ENCODE data around the gene MYL11.

Gene MYL11

GRCh38 chr16:30357715-30358576 lies 16.7 kb upstream of the MYL11 start:
- TF ChIP-seq POLR2A (IDR thresholded peaks at IDR 0.05; ENCODE audit: low read depth, low read length), result no peak
- no peak for FAIRE-seq
- DNase-seq (ENCODE audit: insufficient read length, low spot score), result no peak

GRCh38 chr16:30358577-30358936 lies 16.0 kb upstream of the MYL11 start:
- no peak for FAIRE-seq
- no peak for DNase-seq (ENCODE audit: insufficient read length, low spot score)
- TF ChIP-seq POLR2A (IDR thresholded peaks at IDR 0.05; ENCODE audit: low read depth, low read length), result no peak

- FAIRE-seq, result no peak
- no peak for DNase-seq (ENCODE audit: insufficient read length, low spot score)
- TF ChIP-seq POLR2A (IDR thresholded peaks at IDR 0.05; ENCODE audit: low read depth, low read length), result no peak
These were observed 15.4 kb upstream of the MYL11 start for GRCh38 chr16:30358990-30359870.

- no peak for DNase-seq (ENCODE audit: insufficient read length, low spot score)
- FAIRE-seq, result no peak
- TF ChIP-seq POLR2A (IDR thresholded peaks at IDR 0.05; ENCODE audit: low read depth, low read length), result no peak
These were observed 14.8 kb upstream of the MYL11 start for GRCh38 chr16:30359871-30360170.

GRCh38 chr16:30361180-30361579 lies 13.4 kb upstream of the MYL11 start:
- TF ChIP-seq POLR2A (IDR thresholded peaks at IDR 0.05; ENCODE audit: low read depth, low read length), result no peak
- FAIRE-seq (no peak), DNase-seq (ENCODE audit: insufficient read length, low spot score) (no peak)

GRCh38 chr16:30365200-30365599 lies 9.4 kb upstream of the MYL11 start:
- FAIRE-seq (no peak), DNase-seq (ENCODE audit: insufficient read length, low spot score) (no peak)
- no peak for TF ChIP-seq POLR2A (IDR thresholded peaks at IDR 0.05; ENCODE audit: low read depth, low read length)

- no peak for DNase-seq (ENCODE audit: insufficient read length, low spot score)
- no peak for TF ChIP-seq POLR2A (IDR thresholded peaks at IDR 0.05; ENCODE audit: low read depth, low read length)
- no peak for FAIRE-seq
These were observed 8.1 kb upstream of the MYL11 start for GRCh38 chr16:30366511-30366910.

- FAIRE-seq, result no peak
- no peak for DNase-seq (ENCODE audit: insufficient read length, low spot score)
- no peak for TF ChIP-seq POLR2A (IDR thresholded peaks at IDR 0.05; ENCODE audit: low read depth, low read length)
These were observed 7.1 kb upstream of the MYL11 start for GRCh38 chr16:30367349-30368009.

GRCh38 chr16:30368122-30368791 lies 6.3 kb upstream of the MYL11 start:
- peak; percentile 38 for FAIRE-seq
- no peak for TF ChIP-seq POLR2A (IDR thresholded peaks at IDR 0.05; ENCODE audit: low read depth, low read length)
- DNase-seq (ENCODE audit: insufficient read length, low spot score), result peak; percentile 76

- no peak for TF ChIP-seq POLR2A (IDR thresholded peaks at IDR 0.05; ENCODE audit: low read depth, low read length)
- DNase-seq (ENCODE audit: insufficient read length, low spot score) (no peak), FAIRE-seq (no peak)
These were observed 5.9 kb upstream of the MYL11 start for GRCh38 chr16:30368792-30369090.

GRCh38 chr16:30369091-30369937 lies 5.3 kb upstream of the MYL11 start:
- FAIRE-seq (no peak), DNase-seq (ENCODE audit: insufficient read length, low spot score) (no peak)
- no peak for TF ChIP-seq POLR2A (IDR thresholded peaks at IDR 0.05; ENCODE audit: low read depth, low read length)

GRCh38 chr16:30369938-30370455 lies 4.6 kb upstream of the MYL11 start:
- peak; percentile 60; the same call in 1 of the 2 replicates for TF ChIP-seq POLR2A (IDR thresholded peaks at IDR 0.05; ENCODE audit: low read depth, low read length)
- FAIRE-seq, result no peak
- DNase-seq (ENCODE audit: insufficient read length, low spot score), result no peak

Data from H54 (cell line).